ENCODE measurements around the gene GATAD2B.

DNA sequence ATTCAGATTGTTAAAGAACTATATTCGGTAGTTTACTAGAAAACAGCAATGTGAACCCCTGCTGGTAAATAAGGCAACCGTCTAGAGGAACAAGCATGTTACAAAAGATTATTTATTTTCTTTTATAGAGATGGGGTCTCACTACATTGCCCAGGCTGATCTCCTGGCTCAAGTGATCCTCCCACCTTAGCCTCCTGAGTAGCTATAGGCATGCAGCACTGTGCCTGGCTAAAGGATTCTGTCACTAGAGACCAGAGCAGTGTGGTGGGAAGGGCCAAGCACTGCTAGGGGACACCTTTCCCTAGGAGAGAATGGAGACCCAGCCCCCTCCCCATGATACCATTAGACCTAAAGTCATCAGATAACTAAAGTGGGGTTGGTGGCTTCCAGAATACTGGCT, 118.7 kb downstream of the GATAD2B start:
- TF ChIP-seq, protein P1, sequence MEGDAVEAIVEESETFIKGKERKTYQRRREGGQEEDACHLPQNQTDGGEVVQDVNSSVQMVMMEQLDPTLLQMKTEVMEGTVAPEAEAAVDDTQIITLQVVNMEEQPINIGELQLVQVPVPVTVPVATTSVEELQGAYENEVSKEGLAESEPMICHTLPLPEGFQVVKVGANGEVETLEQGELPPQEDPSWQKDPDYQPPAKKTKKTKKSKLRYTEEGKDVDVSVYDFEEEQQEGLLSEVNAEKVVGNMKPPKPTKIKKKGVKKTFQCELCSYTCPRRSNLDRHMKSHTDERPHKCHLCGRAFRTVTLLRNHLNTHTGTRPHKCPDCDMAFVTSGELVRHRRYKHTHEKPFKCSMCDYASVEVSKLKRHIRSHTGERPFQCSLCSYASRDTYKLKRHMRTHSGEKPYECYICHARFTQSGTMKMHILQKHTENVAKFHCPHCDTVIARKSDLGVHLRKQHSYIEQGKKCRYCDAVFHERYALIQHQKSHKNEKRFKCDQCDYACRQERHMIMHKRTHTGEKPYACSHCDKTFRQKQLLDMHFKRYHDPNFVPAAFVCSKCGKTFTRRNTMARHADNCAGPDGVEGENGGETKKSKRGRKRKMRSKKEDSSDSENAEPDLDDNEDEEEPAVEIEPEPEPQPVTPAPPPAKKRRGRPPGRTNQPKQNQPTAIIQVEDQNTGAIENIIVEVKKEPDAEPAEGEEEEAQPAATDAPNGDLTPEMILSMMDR (IDR thresholded peaks at IDR 0.05; ENCODE audit: extremely low read depth in 1 of 2, insufficient read depth in 1 of 2, low read depth in 1 of 2, low read length in 2 of 2): no peak
- TF ChIP-seq EZH2 (IDR thresholded peaks at IDR 0.05; ENCODE audit: borderline replicate concordance, low read depth, low read length, severe bottlenecking) (no peak), POLR2A (IDR thresholded peaks at IDR 0.05; ENCODE audit: low read depth, low read length) (no peak), GATA2 (IDR thresholded peaks at IDR 0.05; ENCODE audit: insufficient read depth, insufficient read length, low read depth, low read length) (no peak), POLR2AphosphoS5 (IDR thresholded peaks at IDR 0.05; ENCODE audit: insufficient read depth, low read depth, low read length) (no peak)

All from endothelial cell of umbilical vein (primary cell).